GM23338 (cell line): ENCODE measurements around the gene CCDC6. TPM values are rescaled to one million over a fixed set of nuclear protein-coding genes. Genes with fewer than 3 reads are reported as not detected.
A peak's percentile ranks its signal among the peaks of the same experiment; 100 is the strongest.

Experiments
- ATAC-seq: fragments of 200-7000 bp; cut with Tn5 transposase; 3 replicates; pipeline ENCODE4 v1.9.1; 2020
- DNase-seq: peaks from one replicate; pipeline ENCODE4 v3.0.0-alpha.2; 2015; ENCODE audit warnings: low spot score
- H2AFZ ChIP-seq: fragments of 200-600 bp; sonication (generic); 2 replicates; pipeline ENCODE4 v1.8.0; 2016; ENCODE audit warnings: antibody characterized with exemption, mild to moderate bottlenecking, moderate library complexity
- H3F3A ChIP-seq: fragments of 200-600 bp; sonication (generic); replicated peaks from 2 replicates; pipeline ENCODE4 v1.8.0; 2017; ENCODE audit warnings: antibody characterized with exemption, mixed run types, low read depth
- H3K27ac ChIP-seq: fragments of 200-600 bp; sonication (generic); 2 replicates; pipeline ENCODE4 v1.6.1; 2016; ENCODE audit warnings: low read depth
- H3K27me3 ChIP-seq: fragments of 200-600 bp; sonication (generic); 2 replicates; pipeline ENCODE4 v1.8.0; 2016; ENCODE audit warnings: mild to moderate bottlenecking, mixed run types, moderate library complexity; ENCODE audit not compliant: insufficient read depth
- H3K36me3 ChIP-seq: fragments of 200-600 bp; sonication (generic); 2 replicates; pipeline ENCODE4 v1.8.0; 2016; ENCODE audit warnings: mild to moderate bottlenecking; ENCODE audit not compliant: insufficient read depth
- H3K4me1 ChIP-seq: fragments of 200-600 bp; sonication (generic); 2 replicates; pipeline ENCODE4 v1.8.0; 2016; ENCODE audit warnings: mild to moderate bottlenecking, moderate library complexity; ENCODE audit not compliant: insufficient read depth
- H3K4me2 ChIP-seq: fragments of 200-600 bp; sonication (generic); 2 replicates; pipeline ENCODE4 v1.7.1; 2017; ENCODE audit warnings: mixed run types
- H3K4me3 ChIP-seq: fragments of 200-600 bp; sonication (generic); 2 replicates; pipeline ENCODE4 v1.6.1; 2016; ENCODE audit warnings: mixed run types
- H3K79me2 ChIP-seq: fragments of 200-600 bp; sonication (generic); replicated peaks from 2 replicates; pipeline ENCODE4 v1.8.0; 2017; ENCODE audit warnings: mild to moderate bottlenecking; ENCODE audit not compliant: insufficient read depth
- H3K9me2 ChIP-seq: fragments of 200-600 bp; sonication (generic); 2 replicates; pipeline ENCODE4 v1.8.0; 2017; ENCODE audit not compliant: insufficient read depth
- H4K20me1 ChIP-seq: fragments of 200-600 bp; sonication (generic); replicated peaks from 2 replicates; pipeline ENCODE4 v1.8.0; 2017; ENCODE audit warnings: mild to moderate bottlenecking; ENCODE audit not compliant: insufficient read depth
- H3K27ac Mint-ChIP-seq: 2 replicates; pipeline ENCODE4 v1.8.0; 2020; ENCODE audit warnings: inconsistent platforms, mild to moderate bottlenecking, moderate library complexity, mixed read lengths
- H3K27me3 Mint-ChIP-seq: 3 replicates; pipeline ENCODE4 v1.8.0; 2022; ENCODE audit warnings: low read depth, mild to moderate bottlenecking, moderate library complexity, mixed read lengths, inconsistent platforms; ENCODE audit not compliant: insufficient read depth, poor library complexity
- H3K36me3 Mint-ChIP-seq: 3 replicates; pipeline ENCODE4 v1.8.0; 2021; ENCODE audit warnings: low read depth, mild to moderate bottlenecking, inconsistent platforms, moderate library complexity, mixed read lengths
- H3K4me1 Mint-ChIP-seq: 3 replicates; pipeline ENCODE4 v1.8.0; 2020; ENCODE audit warnings: mild to moderate bottlenecking, inconsistent platforms, mixed read lengths
- H3K4me3 Mint-ChIP-seq: 3 replicates; pipeline ENCODE4 v1.8.0; 2021; ENCODE audit warnings: moderate library complexity, mild to moderate bottlenecking, inconsistent platforms, mixed read lengths
- H3K9me3 Mint-ChIP-seq: 3 replicates; pipeline ENCODE4 v1.8.0; 2020; ENCODE audit warnings: moderate library complexity, mild to moderate bottlenecking, inconsistent platforms, mixed read lengths
- EZH2 ChIP-seq: fragments of 200-600 bp; sonication (generic); IDR thresholded peaks from one replicate; pipeline ENCODE4 v1.8.0; 2017; ENCODE audit warnings: antibody characterized with exemption, mild to moderate bottlenecking, low read depth; ENCODE audit not compliant: unreplicated experiment
- NANOG ChIP-seq: IDR thresholded peaks from 2 replicates; pipeline ENCODE4 v1.6.1; 2016; ENCODE audit warnings: antibody characterized with exemption, borderline replicate concordance
- POLR2AphosphoS5 ChIP-seq: IDR thresholded peaks from 2 replicates; pipeline ENCODE4 v1.6.1; 2016; ENCODE audit warnings: antibody characterized with exemption, low read depth
- STAT1 ChIP-seq: IDR thresholded peaks from one replicate; pipeline ENCODE4 v1.6.1; 2016; ENCODE audit warnings: antibody characterized with exemption; ENCODE audit not compliant: unreplicated experiment
- ZNF114 ChIP-seq: fragments of 250-450 bp; sonication (Bioruptor Pico); IDR thresholded peaks from 2 replicates; pipeline ENCODE4 v1.5.0; 2020; ENCODE audit warnings: mild to moderate bottlenecking, moderate library complexity
- ZNF331 ChIP-seq: fragments of 250-450 bp; sonication (Bioruptor Pico); IDR thresholded peaks from 2 replicates; pipeline ENCODE4 v1.5.0; 2020; ENCODE audit warnings: low read depth, mild to moderate bottlenecking, moderate library complexity
- polyA plus RNA-seq: library from polyadenylated mRNA; unstranded; fragments of >200 nt; fragmentation: Nextera tagmentation; extraction: Ambion mirVana; gene quantifications from 2 replicates; pipeline ENCODE4 v1.2.1, GENCODE V29; 2016
- total RNA-seq: library from RNA; depleted of rRNA; stranded (reverse); fragments of >200 nt; shearing (Covaris generic); gene quantifications from 2 replicates; pipeline ENCODE4 v1.2.3, GENCODE V29; 2014
- TF ChIP-seq, protein P1 (sequence below): IDR thresholded peaks from one replicate; pipeline ENCODE4 v1.6.1; 2018; ENCODE audit warnings: antibody characterized with exemption; ENCODE audit not compliant: unreplicated experiment
- TF ChIP-seq, protein P2 (sequence below), 2 experiments: fragments of 200-600 bp in 1 of 2; sonication (generic) in 1 of 2; conservative IDR thresholded peaks; 2 replicates each; pipeline versions ENCODE4 v1.5.1 to v1.6.1; 2016 to 2017; ENCODE audit warnings: antibody characterized with exemption in 2 of 2, low read depth in 2 of 2, mild to moderate bottlenecking in 2 of 2, moderate library complexity in 1 of 2
- TF ChIP-seq, protein P3 (sequence below): IDR thresholded peaks from 2 replicates; pipeline ENCODE4 v1.6.1; 2016; ENCODE audit warnings: antibody characterized with exemption
- TF ChIP-seq, protein P4 (sequence below): fragments of 250-450 bp; sonication (Bioruptor Pico); IDR thresholded peaks from 2 replicates; pipeline ENCODE4 v1.5.0; 2020; ENCODE audit warnings: mild to moderate bottlenecking, moderate library complexity

CCDC6 gene
- total and polyA plus RNA-seq, 2 experiments from 2014 or later = 32.5 to 66.9 TPM

DNA sequence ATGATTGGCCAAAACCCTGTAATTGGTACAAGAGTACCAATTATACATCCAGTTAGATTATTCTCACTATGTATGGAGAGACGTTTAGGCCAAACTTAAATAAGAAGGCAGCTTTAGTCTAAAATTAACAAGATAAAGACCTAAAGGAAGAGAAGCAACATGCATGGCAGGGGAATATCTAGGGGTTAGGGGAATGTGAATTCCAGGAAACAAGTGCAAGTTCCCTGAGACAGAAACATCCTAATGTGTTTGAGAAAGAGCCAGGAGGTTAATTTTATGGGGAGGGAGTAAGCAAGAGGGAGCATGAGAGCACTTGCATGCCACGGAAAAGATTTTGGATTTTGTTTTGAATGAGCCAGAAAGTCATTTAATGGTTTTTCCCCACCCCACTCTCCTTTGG is 39.6 kb upstream of the CCDC6 start:
- Histone ChIP-seq H3K9me2 (no peaks in the 10 kb centered on the region), H3F3A (no peaks in the 10 kb centered on the region), H4K20me1 (no peaks in the 10 kb centered on the region), H3K27me3 (no peaks in the 10 kb centered on the region), H3K4me2 (peak overlapping the region; percentile 42), H3K27ac (no peak overlapping the region), H3K79me2 (no peaks in the 10 kb centered on the region), H3K36me3 (no peaks in the 10 kb centered on the region), H3K4me3 (no peak overlapping the region), H2AFZ (no peak overlapping the region), H3K4me1 (peaks cover 24% of the 10 kb centered on the region)
- Mint-ChIP-seq H3K4me3 (peak overlapping the region; percentile 9; the same call in 2 of the 3 replicates), H3K9me3 (no peaks in the 10 kb centered on the region), H3K27me3 (peaks cover 1% of the 10 kb centered on the region), H3K36me3 (no peaks in the 10 kb centered on the region), H3K4me1 (peaks cover 23% of the 10 kb centered on the region), H3K27ac (no peak overlapping the region; the same call in 1 of the 2 replicates)
- ATAC-seq (peak; percentile 46; the same call in 2 of the 3 replicates), DNase-seq (peak; percentile 46)
- TF ChIP-seq ZNF114 (CRISPR knock-in tag) = no peak
- 0 out of 2 replicates have a peak, but pooled peaks have one; percentile 22 for TF ChIP-seq NANOG

DNA sequence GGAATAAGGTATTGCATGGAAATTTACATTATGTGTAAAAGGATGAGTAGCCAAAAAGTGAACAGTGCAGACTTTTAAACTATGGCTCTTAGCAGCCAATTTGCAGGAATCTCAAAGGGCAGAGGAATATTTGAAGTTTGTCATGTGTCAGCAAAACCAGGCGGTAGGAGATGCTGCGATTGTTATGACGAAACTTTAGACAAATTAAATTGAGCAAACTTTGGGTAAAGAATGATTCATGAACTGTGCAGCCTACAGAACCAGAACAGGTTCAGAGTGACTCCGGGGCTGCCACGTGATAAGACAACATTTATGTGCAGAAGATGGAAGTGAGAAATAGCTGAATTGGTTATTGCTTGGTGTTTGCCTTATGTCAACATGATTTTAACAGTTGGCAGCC is 39.2 kb upstream of the CCDC6 start:
- H3K4me3 Mint-ChIP-seq = no peak overlapping the region
- Histone ChIP-seq H3K36me3 (no peaks in the 10 kb centered on the region), H4K20me1 (no peaks in the 10 kb centered on the region), H3K4me2 (peak overlapping the region; percentile 42), H3K79me2 (no peaks in the 10 kb centered on the region), H3F3A (no peaks in the 10 kb centered on the region), H3K9me2 (no peaks in the 10 kb centered on the region), H3K4me1 (peaks cover 24% of the 10 kb centered on the region), H3K4me3 (no peak overlapping the region), H2AFZ (no peak overlapping the region), H3K27ac (no peak overlapping the region), H3K27me3 (no peaks in the 10 kb centered on the region)
- DNase-seq (no peak), ATAC-seq (no peak)
- H3K36me3 Mint-ChIP-seq = no peaks in the 10 kb centered on the region
- no peak overlapping the region for H3K27ac Mint-ChIP-seq
- peaks cover 1% of the 10 kb centered on the region for H3K27me3 Mint-ChIP-seq
- H3K9me3 Mint-ChIP-seq = no peaks in the 10 kb centered on the region
- H3K4me1 Mint-ChIP-seq = peaks cover 23% of the 10 kb centered on the region
- TF ChIP-seq ZNF331 (CRISPR knock-in tag) (no peak), POLR2AphosphoS5 (no peak), STAT1 (no peak), EZH2 (no peak), NANOG (no peak)
- TF ChIP-seq, protein P1, sequence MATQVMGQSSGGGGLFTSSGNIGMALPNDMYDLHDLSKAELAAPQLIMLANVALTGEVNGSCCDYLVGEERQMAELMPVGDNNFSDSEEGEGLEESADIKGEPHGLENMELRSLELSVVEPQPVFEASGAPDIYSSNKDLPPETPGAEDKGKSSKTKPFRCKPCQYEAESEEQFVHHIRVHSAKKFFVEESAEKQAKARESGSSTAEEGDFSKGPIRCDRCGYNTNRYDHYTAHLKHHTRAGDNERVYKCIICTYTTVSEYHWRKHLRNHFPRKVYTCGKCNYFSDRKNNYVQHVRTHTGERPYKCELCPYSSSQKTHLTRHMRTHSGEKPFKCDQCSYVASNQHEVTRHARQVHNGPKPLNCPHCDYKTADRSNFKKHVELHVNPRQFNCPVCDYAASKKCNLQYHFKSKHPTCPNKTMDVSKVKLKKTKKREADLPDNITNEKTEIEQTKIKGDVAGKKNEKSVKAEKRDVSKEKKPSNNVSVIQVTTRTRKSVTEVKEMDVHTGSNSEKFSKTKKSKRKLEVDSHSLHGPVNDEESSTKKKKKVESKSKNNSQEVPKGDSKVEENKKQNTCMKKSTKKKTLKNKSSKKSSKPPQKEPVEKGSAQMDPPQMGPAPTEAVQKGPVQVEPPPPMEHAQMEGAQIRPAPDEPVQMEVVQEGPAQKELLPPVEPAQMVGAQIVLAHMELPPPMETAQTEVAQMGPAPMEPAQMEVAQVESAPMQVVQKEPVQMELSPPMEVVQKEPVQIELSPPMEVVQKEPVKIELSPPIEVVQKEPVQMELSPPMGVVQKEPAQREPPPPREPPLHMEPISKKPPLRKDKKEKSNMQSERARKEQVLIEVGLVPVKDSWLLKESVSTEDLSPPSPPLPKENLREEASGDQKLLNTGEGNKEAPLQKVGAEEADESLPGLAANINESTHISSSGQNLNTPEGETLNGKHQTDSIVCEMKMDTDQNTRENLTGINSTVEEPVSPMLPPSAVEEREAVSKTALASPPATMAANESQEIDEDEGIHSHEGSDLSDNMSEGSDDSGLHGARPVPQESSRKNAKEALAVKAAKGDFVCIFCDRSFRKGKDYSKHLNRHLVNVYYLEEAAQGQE = no peak
- TF ChIP-seq, protein P2, sequence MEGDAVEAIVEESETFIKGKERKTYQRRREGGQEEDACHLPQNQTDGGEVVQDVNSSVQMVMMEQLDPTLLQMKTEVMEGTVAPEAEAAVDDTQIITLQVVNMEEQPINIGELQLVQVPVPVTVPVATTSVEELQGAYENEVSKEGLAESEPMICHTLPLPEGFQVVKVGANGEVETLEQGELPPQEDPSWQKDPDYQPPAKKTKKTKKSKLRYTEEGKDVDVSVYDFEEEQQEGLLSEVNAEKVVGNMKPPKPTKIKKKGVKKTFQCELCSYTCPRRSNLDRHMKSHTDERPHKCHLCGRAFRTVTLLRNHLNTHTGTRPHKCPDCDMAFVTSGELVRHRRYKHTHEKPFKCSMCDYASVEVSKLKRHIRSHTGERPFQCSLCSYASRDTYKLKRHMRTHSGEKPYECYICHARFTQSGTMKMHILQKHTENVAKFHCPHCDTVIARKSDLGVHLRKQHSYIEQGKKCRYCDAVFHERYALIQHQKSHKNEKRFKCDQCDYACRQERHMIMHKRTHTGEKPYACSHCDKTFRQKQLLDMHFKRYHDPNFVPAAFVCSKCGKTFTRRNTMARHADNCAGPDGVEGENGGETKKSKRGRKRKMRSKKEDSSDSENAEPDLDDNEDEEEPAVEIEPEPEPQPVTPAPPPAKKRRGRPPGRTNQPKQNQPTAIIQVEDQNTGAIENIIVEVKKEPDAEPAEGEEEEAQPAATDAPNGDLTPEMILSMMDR (conservative IDR thresholded peaks at IDR 0.05; ENCODE audit: low read depth in 2 of 2) = no peak
- TF ChIP-seq, protein P3, sequence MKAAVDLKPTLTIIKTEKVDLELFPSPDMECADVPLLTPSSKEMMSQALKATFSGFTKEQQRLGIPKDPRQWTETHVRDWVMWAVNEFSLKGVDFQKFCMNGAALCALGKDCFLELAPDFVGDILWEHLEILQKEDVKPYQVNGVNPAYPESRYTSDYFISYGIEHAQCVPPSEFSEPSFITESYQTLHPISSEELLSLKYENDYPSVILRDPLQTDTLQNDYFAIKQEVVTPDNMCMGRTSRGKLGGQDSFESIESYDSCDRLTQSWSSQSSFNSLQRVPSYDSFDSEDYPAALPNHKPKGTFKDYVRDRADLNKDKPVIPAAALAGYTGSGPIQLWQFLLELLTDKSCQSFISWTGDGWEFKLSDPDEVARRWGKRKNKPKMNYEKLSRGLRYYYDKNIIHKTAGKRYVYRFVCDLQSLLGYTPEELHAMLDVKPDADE = no peak
- TF ChIP-seq, protein P4, sequence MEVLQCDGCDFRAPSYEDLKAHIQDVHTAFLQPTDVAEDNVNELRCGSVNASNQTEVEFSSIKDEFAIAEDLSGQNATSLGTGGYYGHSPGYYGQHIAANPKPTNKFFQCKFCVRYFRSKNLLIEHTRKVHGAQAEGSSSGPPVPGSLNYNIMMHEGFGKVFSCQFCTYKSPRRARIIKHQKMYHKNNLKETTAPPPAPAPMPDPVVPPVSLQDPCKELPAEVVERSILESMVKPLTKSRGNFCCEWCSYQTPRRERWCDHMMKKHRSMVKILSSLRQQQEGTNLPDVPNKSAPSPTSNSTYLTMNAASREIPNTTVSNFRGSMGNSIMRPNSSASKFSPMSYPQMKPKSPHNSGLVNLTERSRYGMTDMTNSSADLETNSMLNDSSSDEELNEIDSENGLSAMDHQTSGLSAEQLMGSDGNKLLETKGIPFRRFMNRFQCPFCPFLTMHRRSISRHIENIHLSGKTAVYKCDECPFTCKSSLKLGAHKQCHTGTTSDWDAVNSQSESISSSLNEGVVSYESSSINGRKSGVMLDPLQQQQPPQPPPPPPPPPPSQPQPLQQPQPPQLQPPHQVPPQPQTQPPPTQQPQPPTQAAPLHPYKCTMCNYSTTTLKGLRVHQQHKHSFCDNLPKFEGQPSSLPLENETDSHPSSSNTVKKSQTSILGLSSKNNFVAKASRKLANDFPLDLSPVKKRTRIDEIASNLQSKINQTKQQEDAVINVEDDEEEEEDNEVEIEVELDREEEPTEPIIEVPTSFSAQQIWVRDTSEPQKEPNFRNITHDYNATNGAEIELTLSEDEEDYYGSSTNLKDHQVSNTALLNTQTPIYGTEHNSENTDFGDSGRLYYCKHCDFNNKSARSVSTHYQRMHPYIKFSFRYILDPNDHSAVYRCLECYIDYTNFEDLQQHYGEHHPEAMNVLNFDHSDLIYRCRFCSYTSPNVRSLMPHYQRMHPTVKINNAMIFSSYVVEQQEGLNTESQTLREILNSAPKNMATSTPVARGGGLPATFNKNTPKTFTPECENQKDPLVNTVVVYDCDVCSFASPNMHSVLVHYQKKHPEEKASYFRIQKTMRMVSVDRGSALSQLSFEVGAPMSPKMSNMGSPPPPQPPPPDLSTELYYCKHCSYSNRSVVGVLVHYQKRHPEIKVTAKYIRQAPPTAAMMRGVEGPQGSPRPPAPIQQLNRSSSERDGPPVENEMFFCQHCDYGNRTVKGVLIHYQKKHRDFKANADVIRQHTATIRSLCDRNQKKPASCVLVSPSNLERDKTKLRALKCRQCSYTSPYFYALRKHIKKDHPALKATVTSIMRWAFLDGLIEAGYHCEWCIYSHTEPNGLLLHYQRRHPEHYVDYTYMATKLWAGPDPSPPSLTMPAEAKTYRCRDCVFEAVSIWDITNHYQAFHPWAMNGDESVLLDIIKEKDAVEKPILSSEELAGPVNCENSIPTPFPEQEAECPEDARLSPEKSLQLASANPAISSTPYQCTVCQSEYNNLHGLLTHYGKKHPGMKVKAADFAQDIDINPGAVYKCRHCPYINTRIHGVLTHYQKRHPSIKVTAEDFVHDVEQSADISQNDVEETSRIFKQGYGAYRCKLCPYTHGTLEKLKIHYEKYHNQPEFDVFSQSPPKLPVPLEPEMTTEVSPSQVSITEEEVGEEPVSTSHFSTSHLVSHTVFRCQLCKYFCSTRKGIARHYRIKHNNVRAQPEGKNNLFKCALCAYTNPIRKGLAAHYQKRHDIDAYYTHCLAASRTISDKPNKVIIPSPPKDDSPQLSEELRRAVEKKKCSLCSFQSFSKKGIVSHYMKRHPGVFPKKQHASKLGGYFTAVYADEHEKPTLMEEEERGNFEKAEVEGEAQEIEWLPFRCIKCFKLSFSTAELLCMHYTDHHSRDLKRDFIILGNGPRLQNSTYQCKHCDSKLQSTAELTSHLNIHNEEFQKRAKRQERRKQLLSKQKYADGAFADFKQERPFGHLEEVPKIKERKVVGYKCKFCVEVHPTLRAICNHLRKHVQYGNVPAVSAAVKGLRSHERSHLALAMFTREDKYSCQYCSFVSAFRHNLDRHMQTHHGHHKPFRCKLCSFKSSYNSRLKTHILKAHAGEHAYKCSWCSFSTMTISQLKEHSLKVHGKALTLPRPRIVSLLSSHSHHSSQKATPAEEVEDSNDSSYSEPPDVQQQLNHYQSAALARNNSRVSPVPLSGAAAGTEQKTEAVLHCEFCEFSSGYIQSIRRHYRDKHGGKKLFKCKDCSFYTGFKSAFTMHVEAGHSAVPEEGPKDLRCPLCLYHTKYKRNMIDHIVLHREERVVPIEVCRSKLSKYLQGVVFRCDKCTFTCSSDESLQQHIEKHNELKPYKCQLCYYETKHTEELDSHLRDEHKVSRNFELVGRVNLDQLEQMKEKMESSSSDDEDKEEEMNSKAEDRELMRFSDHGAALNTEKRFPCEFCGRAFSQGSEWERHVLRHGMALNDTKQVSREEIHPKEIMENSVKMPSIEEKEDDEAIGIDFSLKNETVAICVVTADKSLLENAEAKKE (CRISPR knock-in tag) = no peak
